ENCODE results near the gene PRDX6.
"Not testable (repeated sequence)": the region's sequence is repeated elsewhere in the genome, so short reads cannot be mapped to it uniquely, and the experiment has no call there.

PRDX6 gene

GRCh38 chr1:173469656-173470055 is 7.5 kb upstream of the PRDX6 start:
- DNase-seq = no peak

- no peak for DNase-seq
Measured at GRCh38 chr1:173470608-173471007, 6.5 kb upstream of the PRDX6 start.

GRCh38 chr1:173473599-173474011 is 3.5 kb upstream of the PRDX6 start:
- DNase-seq = no peak

- DNase-seq = no peak
Measured at GRCh38 chr1:173474097-173474779, 2.9 kb upstream of the PRDX6 start.

- DNase-seq = not testable (repeated sequence)
Measured at GRCh38 chr1:173474780-173475421, 2.2 kb upstream of the PRDX6 start.

- no peak for DNase-seq
Measured at GRCh38 chr1:173475564-173476196, 1.5 kb upstream of the PRDX6 start.

- no peak for DNase-seq
Measured at GRCh38 chr1:173476197-173476664, 904 bp upstream of the PRDX6 start.

GRCh38 chr1:173476665-173477285 is 360 bp upstream of the PRDX6 start:
- DNase-seq = peak; percentile 86

GRCh38 chr1:173478094-173478674 is 1.0 kb downstream of the PRDX6 start:
- DNase-seq = no peak

- no peak for DNase-seq
Measured at GRCh38 chr1:173479649-173480048, 2.5 kb downstream of the PRDX6 start.

- no peak for DNase-seq
Measured at GRCh38 chr1:173481195-173481772, 4.1 kb downstream of the PRDX6 start.

GRCh38 chr1:173482683-173483082 is 5.5 kb downstream of the PRDX6 start:
- no peak for DNase-seq

- no peak for DNase-seq
Measured at GRCh38 chr1:173484276-173484675, 7.1 kb downstream of the PRDX6 start.

GRCh38 chr1:173485401-173485800 is 8.3 kb downstream of the PRDX6 start:
- no peak for DNase-seq

- DNase-seq = no peak
Measured at GRCh38 chr1:173488001-173488400, 10.9 kb downstream of the PRDX6 start.

- DNase-seq = no peak
Measured at GRCh38 chr1:173489149-173489600, 12.0 kb downstream of the PRDX6 start.

GRCh38 chr1:173489929-173490328 is 12.8 kb downstream of the PRDX6 start:
- no peak for DNase-seq

GRCh38 chr1:173491508-173491907 is 14.4 kb downstream of the PRDX6 start:
- DNase-seq = no peak

- not testable (repeated sequence) for DNase-seq
Measured at GRCh38 chr1:173493125-173493524, 16.0 kb downstream of the PRDX6 start.

GRCh38 chr1:173495609-173496267 is 18.6 kb downstream of the PRDX6 start:
- no peak for DNase-seq

- no peak for DNase-seq
Measured at GRCh38 chr1:173496757-173497320, 19.7 kb downstream of the PRDX6 start.

- no peak for DNase-seq
Measured at GRCh38 chr1:173499729-173500128, 22.6 kb downstream of the PRDX6 start.
